Stimulated activated CD8-positive, alpha-beta memory T cell treated with anti-CD3 and anti-CD28 coated beads, Interleukin-7, amount 100 ng/mL, for 4 hours (primary cell): ENCODE results near the gene JPH4.
"Not testable (repeated sequence)": the region's sequence is repeated elsewhere in the genome, so short reads cannot be mapped to it uniquely, and the experiment has no call there.

Source experiments
- DNase-seq, 2 donors: peaks; one replicate each; pipeline ENCODE4 v3.0.0-alpha.2; 2020; ENCODE audit warnings: low read depth in 2 of 2

JPH4 gene

GRCh38 chr14:23609001-23609400 lies 30.4 kb upstream of the JPH4 start:
- DNase-seq = no peak

GRCh38 chr14:23608454-23608853 lies 29.9 kb upstream of the JPH4 start:
- DNase-seq = no peak

GRCh38 chr14:23605931-23606585 lies 27.5 kb upstream of the JPH4 start:
- DNase-seq = no peak

GRCh38 chr14:23604675-23605170 lies 26.1 kb upstream of the JPH4 start:
- no peak for DNase-seq

GRCh38 chr14:23604148-23604547 lies 25.6 kb upstream of the JPH4 start:
- DNase-seq = no peak

- no peak for DNase-seq
These were observed 24.5 kb upstream of the JPH4 start for GRCh38 chr14:23603103-23603502.

GRCh38 chr14:23602181-23603095 lies 23.8 kb upstream of the JPH4 start:
- DNase-seq = no peak

GRCh38 chr14:23601845-23602180 lies 23.2 kb upstream of the JPH4 start:
- DNase-seq = no peak

- no peak for DNase-seq
These were observed 22.8 kb upstream of the JPH4 start for GRCh38 chr14:23601424-23601823.

GRCh38 chr14:23600806-23601205 lies 22.2 kb upstream of the JPH4 start:
- DNase-seq = no peak

GRCh38 chr14:23600322-23600707 lies 21.7 kb upstream of the JPH4 start:
- no peak for DNase-seq

- DNase-seq = not testable (repeated sequence)
These were observed 15.6 kb upstream of the JPH4 start for GRCh38 chr14:23594191-23594590.

- no peak for DNase-seq
These were observed 11.6 kb upstream of the JPH4 start for GRCh38 chr14:23590198-23590597.

GRCh38 chr14:23589606-23590005 lies 11.0 kb upstream of the JPH4 start:
- no peak for DNase-seq

GRCh38 chr14:23588884-23589598 lies 10.5 kb upstream of the JPH4 start:
- DNase-seq = peak; percentile 51 to 60

GRCh38 chr14:23584527-23585203 lies 6.1 kb upstream of the JPH4 start:
- DNase-seq = not testable (repeated sequence)

GRCh38 chr14:23583761-23584526 lies 5.4 kb upstream of the JPH4 start:
- DNase-seq = not testable (repeated sequence)

GRCh38 chr14:23582906-23583760 lies 4.5 kb upstream of the JPH4 start:
- no peak for DNase-seq

GRCh38 chr14:23580948-23581281 lies 2.3 kb upstream of the JPH4 start:
- DNase-seq = no peak
